Peyer's patch (tissue), 4 donors: ENCODE results near the gene LRFN5. TPM values are rescaled to one million over a fixed set of nuclear protein-coding genes. Genes with fewer than 3 reads are reported as not detected.

Experiments
- DNase-seq, 3 donors: peaks; one replicate each; pipeline ENCODE4 v3.0.0-alpha.2; 2017 to 2019
- H3K27ac ChIP-seq, 4 donors: fragments of 200-600 bp; sonication (generic); one replicate each; pipeline ENCODE4 v1.5.1; 2016 to 2019
- H3K27me3 ChIP-seq, 2 donors: fragments of 200-600 bp; sonication (generic); one replicate each; pipeline ENCODE4 v1.5.1; 2019
- H3K36me3 ChIP-seq, 3 donors: fragments of 200-600 bp; sonication (generic); one replicate each; pipeline ENCODE4 v1.5.1; 2016 to 2019
- H3K4me1 ChIP-seq, 4 donors: fragments of 200-600 bp; sonication (generic); one replicate each; pipeline ENCODE4 v1.5.1; 2016 to 2019
- H3K4me3 ChIP-seq, 4 donors: fragments of 200-600 bp; sonication (generic); 1 replicate in 3 of 4; 2 replicates in 1 of 4; pipeline ENCODE4 v1.5.1; 2016 to 2019; ENCODE audit warnings: mild to moderate bottlenecking in 1 of 4
- H3K9me3 ChIP-seq, 4 donors: fragments of 200-600 bp; sonication (generic); one replicate each; pipeline ENCODE4 v1.5.1; 2016 to 2019; ENCODE audit warnings: mild to moderate bottlenecking in 1 of 4
- CTCF ChIP-seq, 6 experiments: fragments of 450-650 bp in 4 of 6; fragments of 200-600 bp in 2 of 6; sonication (generic) in 1 of 6; IDR thresholded peaks; one replicate each; pipeline ENCODE4 v1.5.1; 2017 to 2019; ENCODE audit warnings: antibody characterized with exemption in 6 of 6, mild to moderate bottlenecking in 3 of 6, moderate library complexity in 1 of 6
- POLR2A ChIP-seq, 2 donors: fragments of 450-650 bp; IDR thresholded peaks; one replicate each; pipeline ENCODE4 v1.5.1; 2017; ENCODE audit warnings: antibody characterized with exemption in 2 of 2, mild to moderate bottlenecking in 2 of 2, moderate library complexity in 2 of 2
- total RNA-seq, 4 donors: library from RNA; depleted of rRNA; stranded (reverse); fragments of >200 nt; gene quantifications; one replicate each; pipeline ENCODE4 v1.1.0, GENCODE V29; 2016

The LRFN5 gene
- total RNA-seq, 4 donors from 2014 or later: 0.67 to 2.5 (median 1.7) TPM; not detected in 1

- Histone ChIP-seq H3K9me3 (no peaks in the 10 kb centered on the region), H3K4me3 (no peak overlapping the region), H3K36me3 (no peaks in the 10 kb centered on the region), H3K27me3 (no peaks in the 10 kb centered on the region), H3K27ac (no peak overlapping the region), H3K4me1 (no peaks in the 10 kb centered on the region)
- TF ChIP-seq CTCF (IDR thresholded peaks at IDR 0.05) (no peak), POLR2A (IDR thresholded peaks at IDR 0.05) (no peak)
- no peak for DNase-seq
Measured at GRCh38 chr14:41799817-41800216, 193.1 kb downstream of the LRFN5 start.

GRCh38 chr14:41805633-41806032 is 199.0 kb downstream of the LRFN5 start:
- DNase-seq: no peak
- Histone ChIP-seq H3K4me3 (no peak overlapping the region), H3K27ac (no peak overlapping the region), H3K4me1 (no peaks in the 10 kb centered on the region), H3K9me3 (no peaks in the 10 kb centered on the region), H3K27me3 (no peaks in the 10 kb centered on the region), H3K36me3 (no peaks in the 10 kb centered on the region)
- TF ChIP-seq CTCF (IDR thresholded peaks at IDR 0.05) (no peak), POLR2A (IDR thresholded peaks at IDR 0.05) (no peak)

- TF ChIP-seq CTCF (IDR thresholded peaks at IDR 0.05) (no peak), POLR2A (IDR thresholded peaks at IDR 0.05) (no peak)
- Histone ChIP-seq H3K4me3 (no peak overlapping the region), H3K36me3 (no peaks in the 10 kb centered on the region), H3K27ac (no peak overlapping the region), H3K4me1 (no peaks in the 10 kb centered on the region), H3K9me3 (no peaks in the 10 kb centered on the region), H3K27me3 (no peaks in the 10 kb centered on the region)
- DNase-seq: no peak
Measured at GRCh38 chr14:41806366-41806975, 199.8 kb downstream of the LRFN5 start.

- Histone ChIP-seq H3K27me3 (no peaks in the 10 kb centered on the region), H3K9me3 (no peaks in the 10 kb centered on the region), H3K36me3 (no peaks in the 10 kb centered on the region), H3K4me3 (no peak overlapping the region), H3K27ac (no peak overlapping the region), H3K4me1 (no peaks in the 10 kb centered on the region)
- TF ChIP-seq POLR2A (IDR thresholded peaks at IDR 0.05) (no peak), CTCF (IDR thresholded peaks at IDR 0.05) (no peak)
- no peak for DNase-seq
Measured at GRCh38 chr14:41810362-41810761, 203.7 kb downstream of the LRFN5 start.

GRCh38 chr14:41817626-41818025 is 210.9 kb downstream of the LRFN5 start:
- Histone ChIP-seq H3K4me3 (no peak overlapping the region), H3K36me3 (no peaks in the 10 kb centered on the region), H3K27ac (no peak overlapping the region), H3K9me3 (no peaks in the 10 kb centered on the region), H3K4me1 (no peaks in the 10 kb centered on the region), H3K27me3 (no peaks in the 10 kb centered on the region)
- no peak for TF ChIP-seq POLR2A (IDR thresholded peaks at IDR 0.05)
- no peak for TF ChIP-seq CTCF (IDR thresholded peaks at IDR 0.05)
- no peak for DNase-seq

GRCh38 chr14:41824441-41824840 is 217.8 kb downstream of the LRFN5 start:
- TF ChIP-seq POLR2A (IDR thresholded peaks at IDR 0.05): no peak
- TF ChIP-seq CTCF (IDR thresholded peaks at IDR 0.05): no peak

More at GRCh38 chr14:41824441-41824840, 217.8 kb downstream of the LRFN5 start:
- Histone ChIP-seq H3K36me3 (no peaks in the 10 kb centered on the region), H3K9me3 (no peaks in the 10 kb centered on the region), H3K4me3 (no peak overlapping the region), H3K27ac (no peak overlapping the region), H3K4me1 (no peaks in the 10 kb centered on the region), H3K27me3 (no peaks in the 10 kb centered on the region)
- DNase-seq: no peak
